ENCODE measurements around the gene GPN2. TPM values are rescaled to one million over a fixed set of nuclear protein-coding genes. Genes with fewer than 3 reads are reported as not detected.

Gene GPN2
- total RNA-seq, 2 experiments from 2014 or later, result 29.4 to 31.4 TPM

- Mint-ChIP-seq H3K27ac (peak overlapping the region; percentile 93), H3K27me3 (no peaks in the 10 kb centered on the region), H3K9me3 (no peaks in the 10 kb centered on the region), H3K4me1 (peaks cover 37% of the 10 kb centered on the region), H3K4me3 (peak overlapping the region; percentile 90), H3K36me3 (ENCODE audit: low read depth) (no peaks in the 10 kb centered on the region)
- no peak for DNase-seq
- CTCF ChIA-PET, result interaction anchor here (0.8 to 3.9 kb wide), 4 partner anchors 9 to 75 kb away, joined by 3 to 22 read pairs (median 14); partner anchors contain the start of gene PIGV
- POLR2A ChIA-PET, result interaction anchor here (2.2 to 5.6 kb wide), 6 partner anchors 25 to 166 kb away, joined by 12 to 70 read pairs (median 36); partner anchors contain the start of genes ARID1A, GPN2 and PIGV
Measured at GRCh38 chr1:26863685-26864077, 26.4 kb downstream of the GPN2 start.

- peak; percentile 73 for DNase-seq
- POLR2A ChIA-PET, result interaction anchor here (1.3 to 3.9 kb wide), 4 partner anchors 8 to 74 kb away, joined by 4 to 65 read pairs (median 18); partner anchors contain the start of gene PIGV
Measured at GRCh38 chr1:26862781-26863684, 27.1 kb downstream of the GPN2 start, which contains the start of gene SFN. TSS of gene SFN (plus strand) at chr1:26863149. CDS start at chr1:26863213, 64 bp downstream.

GRCh38 chr1:26861889-26862378 lies 28.1 kb downstream of the GPN2 start:
- Mint-ChIP-seq H3K4me1 (peaks cover 37% of the 10 kb centered on the region), H3K36me3 (ENCODE audit: low read depth) (peaks cover 7% of the 10 kb centered on the region), H3K9me3 (no peaks in the 10 kb centered on the region), H3K27ac (peak overlapping the region; percentile 77), H3K4me3 (no peak overlapping the region), H3K27me3 (no peaks in the 10 kb centered on the region)
- DNase-seq, result no peak
- ChIA-PET CTCF (interaction anchor here (0.6 to 1.6 kb wide), 5 partner anchors 9 to 71 kb away, joined by 3 to 6 read pairs (median 3); no protein-coding TSS in a partner anchor), POLR2A (interaction anchor here (1.3 to 1.9 kb wide), 2 partner anchors 9 to 38 kb away, joined by 4 to 6 read pairs; partner anchors contain the start of gene GPATCH3)

More at GRCh38 chr1:26862781-26863684, 27.1 kb downstream of the GPN2 start, which contains the start of gene SFN:
- Mint-ChIP-seq H3K4me1 (peaks cover 37% of the 10 kb centered on the region), H3K4me3 (peak within 1 kb of the TSS; percentile 90), H3K27me3 (no peaks in the 10 kb centered on the region), H3K27ac (peak within 1 kb of the TSS; percentile 93), H3K36me3 (ENCODE audit: low read depth) (peaks cover under 1% of the 10 kb centered on the region), H3K9me3 (no peaks in the 10 kb centered on the region)
- CTCF ChIA-PET, result interaction anchor here (0.8 to 3.9 kb wide), 5 partner anchors 8 to 34 kb away, joined by 3 to 22 read pairs (median 3); no protein-coding TSS in a partner anchor

GRCh38 chr1:26861286-26861701 lies 28.8 kb downstream of the GPN2 start:
- ChIA-PET CTCF (interaction anchor here (1.0 to 1.6 kb wide), 3 partner anchors 10 to 70 kb away, joined by 3 to 6 read pairs (median 3); no protein-coding TSS in a partner anchor), POLR2A (interaction anchor here (1.3 to 1.9 kb wide), 2 partner anchors 10 to 39 kb away, joined by 4 to 6 read pairs; partner anchors contain the start of gene GPATCH3)
- Mint-ChIP-seq H3K36me3 (ENCODE audit: low read depth) (peaks cover 12% of the 10 kb centered on the region), H3K27me3 (no peaks in the 10 kb centered on the region), H3K4me1 (peaks cover 37% of the 10 kb centered on the region), H3K4me3 (no peak overlapping the region), H3K9me3 (no peaks in the 10 kb centered on the region), H3K27ac (no peak overlapping the region)
- DNase-seq, result no peak

- Mint-ChIP-seq H3K4me1 (peaks cover 30% of the 10 kb centered on the region), H3K9me3 (no peaks in the 10 kb centered on the region), H3K4me3 (no peak overlapping the region), H3K27me3 (no peaks in the 10 kb centered on the region), H3K36me3 (ENCODE audit: low read depth) (peaks cover 28% of the 10 kb centered on the region), H3K27ac (no peak overlapping the region)
- ChIA-PET CTCF (interaction anchor here (0.7 to 1.7 kb wide), 7 partner anchors 9 to 260 kb away, joined by 3 to 6 read pairs (median 3); no protein-coding TSS in a partner anchor), POLR2A (interaction anchor here (1.0 to 1.8 kb wide), 5 partner anchors 9 to 387 kb away, joined by 3 to 5 read pairs (median 4); partner anchors contain the start of genes GPATCH3 and HMGN2)
- DNase-seq, result no peak
Measured at GRCh38 chr1:26858891-26859640, 31.0 kb downstream of the GPN2 start.

DNA sequence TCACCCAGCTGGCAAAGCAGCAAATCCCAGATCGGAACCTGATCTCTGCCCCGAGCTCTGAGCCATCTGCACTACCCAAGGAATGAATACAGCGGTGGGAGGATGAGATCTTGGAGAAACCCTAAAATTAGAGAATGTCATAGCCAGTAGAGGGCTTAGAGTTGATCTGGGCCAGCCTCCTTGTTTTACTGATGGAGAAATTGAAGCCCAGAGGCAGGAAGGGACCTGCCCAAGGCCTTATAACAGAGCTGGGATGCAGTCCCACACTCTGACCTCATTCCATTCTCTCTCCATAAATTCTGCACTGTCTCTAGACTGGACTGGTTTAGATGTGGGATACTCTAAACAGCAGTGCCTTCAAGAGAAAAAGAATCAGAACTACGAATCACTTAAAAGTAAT lies 31.9 kb downstream of the GPN2 start:
- Mint-ChIP-seq H3K36me3 (ENCODE audit: low read depth) (peaks cover 35% of the 10 kb centered on the region), H3K27me3 (no peaks in the 10 kb centered on the region), H3K4me3 (no peak overlapping the region), H3K9me3 (no peaks in the 10 kb centered on the region), H3K27ac (no peak overlapping the region), H3K4me1 (peaks cover 24% of the 10 kb centered on the region)
- DNase-seq, result no peak
- ChIA-PET CTCF (interaction anchor here (0.7 to 1.7 kb wide), 4 partner anchors 9 to 37 kb away, joined by 3 to 6 read pairs (median 4); no protein-coding TSS in a partner anchor), POLR2A (interaction anchor here (0.8 to 1.8 kb wide), 7 partner anchors 10 to 386 kb away, joined by 3 to 5 read pairs (median 3); partner anchors contain the start of genes GPATCH3 and HMGN2)

DNA sequence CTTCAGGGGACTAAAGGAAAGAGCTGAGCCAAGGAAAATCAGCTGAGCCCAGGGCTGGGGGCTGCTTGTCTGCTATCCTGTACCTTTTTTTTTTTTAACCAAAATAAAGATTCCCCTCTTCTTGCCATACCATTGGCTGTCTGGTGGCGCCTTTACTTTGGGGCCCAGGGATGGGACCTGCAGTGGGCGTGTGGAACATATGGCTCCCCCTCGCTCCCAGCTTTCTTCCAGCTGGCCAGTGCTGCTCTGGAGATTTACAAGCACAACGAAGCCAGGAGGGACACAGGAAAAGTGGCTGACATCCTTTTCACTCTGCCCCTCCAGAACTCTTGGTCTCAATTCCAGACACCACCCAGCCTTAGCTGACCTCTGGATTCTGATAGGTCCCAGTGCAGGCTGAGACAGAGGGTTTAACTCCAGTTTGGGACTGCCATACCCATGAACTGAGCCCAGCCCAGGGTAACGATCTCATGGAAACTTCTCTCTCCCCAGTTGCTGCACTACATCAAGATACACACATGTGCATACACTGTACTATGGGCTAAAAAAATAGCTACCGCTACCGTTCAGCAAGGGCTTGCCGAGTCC lies 32.5 kb downstream of the GPN2 start:
- Mint-ChIP-seq H3K9me3 (no peaks in the 10 kb centered on the region), H3K4me1 (peaks cover 18% of the 10 kb centered on the region), H3K27ac (no peak overlapping the region), H3K4me3 (no peak overlapping the region), H3K36me3 (ENCODE audit: low read depth) (peaks cover 41% of the 10 kb centered on the region), H3K27me3 (no peaks in the 10 kb centered on the region)
- ChIA-PET CTCF (interaction anchor here (0.6 to 1.7 kb wide), 2 partner anchors 8 to 20 kb away, joined by 3 to 4 read pairs; no protein-coding TSS in a partner anchor), POLR2A (interaction anchor here (0.8 to 1.8 kb wide), 6 partner anchors 8 to 43 kb away, joined by 3 to 5 read pairs (median 4); partner anchors contain the start of gene GPATCH3)
- no peak for DNase-seq

DNA sequence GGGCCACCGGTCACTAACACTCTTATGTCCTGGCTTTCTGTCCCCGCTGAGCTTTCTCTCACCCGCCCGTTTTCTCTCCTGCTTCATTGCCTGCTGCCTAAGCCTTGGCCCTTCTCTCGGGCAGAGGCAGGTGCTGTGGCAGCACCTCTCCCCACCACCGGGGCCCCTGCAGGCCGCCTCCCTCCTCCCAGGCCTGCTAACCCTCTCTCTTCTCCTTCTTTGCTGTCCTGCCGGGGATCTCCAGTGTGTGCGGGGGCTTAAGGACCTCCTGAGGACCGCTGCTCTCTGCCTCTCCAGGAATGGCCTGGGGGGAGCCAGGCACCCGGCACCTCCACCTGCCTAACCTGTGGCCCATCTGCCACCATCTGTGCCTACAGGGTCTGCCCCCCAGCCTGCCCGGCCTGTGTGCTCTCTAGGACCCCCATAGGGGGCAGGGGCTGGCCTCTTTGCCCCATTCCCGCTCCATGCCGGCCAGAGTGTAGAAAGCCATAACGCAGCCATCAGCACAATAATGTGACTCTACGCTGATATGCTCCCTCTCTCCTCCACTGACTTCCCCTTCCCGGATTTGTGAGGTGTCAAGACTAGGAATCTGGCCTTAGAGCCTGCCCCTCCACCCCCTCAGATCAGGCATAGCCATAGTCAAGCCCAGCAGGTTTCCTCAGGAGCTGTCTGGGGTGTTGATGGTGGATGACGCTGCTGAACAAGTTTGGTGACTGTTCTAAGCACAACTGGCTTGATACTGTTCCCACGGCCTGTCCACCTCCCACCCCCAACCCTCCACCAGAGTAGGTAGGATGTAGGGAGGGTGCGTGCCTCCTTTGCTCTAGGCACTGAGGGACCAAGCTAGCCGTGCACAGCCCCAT lies 33.2 kb downstream of the GPN2 start:
- POLR2A ChIA-PET, result interaction anchor here (0.6 to 2.0 kb wide), 6 partner anchors 8 to 42 kb away, joined by 3 to 26 read pairs (median 4); no protein-coding TSS in a partner anchor
- Mint-ChIP-seq H3K9me3 (no peaks in the 10 kb centered on the region), H3K27ac (no peak overlapping the region), H3K4me3 (no peak overlapping the region), H3K4me1 (peaks cover 11% of the 10 kb centered on the region), H3K27me3 (no peaks in the 10 kb centered on the region), H3K36me3 (ENCODE audit: low read depth) (peaks cover 49% of the 10 kb centered on the region)
- CTCF ChIA-PET, result interaction anchor here (1.7 kb wide), 1 partner anchor 21 kb away, joined by 4 read pairs; no protein-coding TSS in a partner anchor
- DNase-seq, result no peak

GRCh38 chr1:26856181-26856580 lies 33.9 kb downstream of the GPN2 start:
- DNase-seq, result no peak
- H3K27me3 Mint-ChIP-seq, result no peaks in the 10 kb centered on the region
- POLR2A ChIA-PET, result interaction anchor here (0.6 to 2.0 kb wide), 3 partner anchors 9 to 41 kb away, joined by 3 to 26 read pairs (median 3); no protein-coding TSS in a partner anchor
- no peak overlapping the region for H3K27ac Mint-ChIP-seq
- no peak overlapping the region for H3K4me3 Mint-ChIP-seq
- no peaks in the 10 kb centered on the region for H3K9me3 Mint-ChIP-seq
- peaks cover 4% of the 10 kb centered on the region for H3K4me1 Mint-ChIP-seq
- CTCF ChIA-PET, result interaction anchor here (1.2 kb wide), 2 partner anchors 20 to 23 kb away, joined by 4 read pairs; no protein-coding TSS in a partner anchor
- peaks cover 55% of the 10 kb centered on the region for H3K36me3 Mint-ChIP-seq (ENCODE audit: low read depth)

DNA sequence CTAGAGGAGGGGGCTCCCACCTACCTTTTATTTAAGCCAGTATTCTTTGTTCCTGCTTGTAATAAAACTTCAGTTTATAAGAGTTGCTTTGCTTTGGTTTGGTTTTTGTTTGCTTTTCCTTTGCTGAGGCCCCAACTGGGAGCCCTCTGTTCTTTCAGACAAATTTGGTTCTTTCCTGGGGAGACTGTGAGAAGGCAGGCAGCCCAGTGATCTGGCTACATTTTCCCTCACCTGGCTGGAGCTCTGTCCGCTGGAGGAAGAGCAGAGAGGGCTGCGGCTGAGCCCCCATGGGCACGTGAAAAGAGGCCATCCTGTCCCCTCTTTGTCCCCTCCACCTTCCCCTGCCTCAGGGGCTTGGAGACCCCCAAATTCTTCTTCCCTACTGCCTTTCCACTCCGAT lies 34.4 kb downstream of the GPN2 start:
- peaks cover 60% of the 10 kb centered on the region for H3K36me3 Mint-ChIP-seq (ENCODE audit: low read depth)
- ChIA-PET POLR2A (interaction anchor here (0.7 to 2.0 kb wide), 4 partner anchors 9 to 70 kb away, joined by 3 to 26 read pairs (median 4); partner anchors contain the start of gene GPATCH3), CTCF (interaction anchor here (1.2 kb wide), 2 partner anchors 21 to 22 kb away, joined by 4 read pairs; no protein-coding TSS in a partner anchor)
- no peak overlapping the region for H3K4me3 Mint-ChIP-seq
- no peak for DNase-seq
- H3K9me3 Mint-ChIP-seq, result no peaks in the 10 kb centered on the region
- H3K4me1 Mint-ChIP-seq, result peaks cover 3% of the 10 kb centered on the region
- no peak overlapping the region for H3K27ac Mint-ChIP-seq
- no peaks in the 10 kb centered on the region for H3K27me3 Mint-ChIP-seq

All from activated CD4-positive, alpha-beta memory T cell treated with anti-CD3 and anti-CD28 coated beads, Interleukin-2, amount 10 ng/mL, durations not matched to agents 7 days and 5 days (primary cell).